Tibial nerve (tissue), 3 donors: Measurements from ENCODE around the gene BUD13.

Source experiments
- CTCF ChIP-seq, 5 experiments: fragments of 200-600 bp in 3 of 5; fragments of 450-650 bp in 2 of 5; sonication (generic) in 3 of 5; IDR thresholded peaks; one replicate each; pipeline ENCODE4 v1.5.1; 2016 to 2019; ENCODE audit warnings: antibody characterized with exemption in 5 of 5, mild to moderate bottlenecking in 3 of 5, moderate library complexity in 2 of 5
- POLR2A ChIP-seq, 2 donors: fragments of 450-650 bp; IDR thresholded peaks; one replicate each; pipeline ENCODE4 v1.6.1; 2017; ENCODE audit warnings: antibody characterized with exemption in 2 of 2, mild to moderate bottlenecking in 2 of 2, moderate library complexity in 2 of 2

- no peak for TF ChIP-seq CTCF (IDR thresholded peaks at IDR 0.05)
- TF ChIP-seq POLR2A (IDR thresholded peaks at IDR 0.05) = no peak
These were observed 72.1 kb downstream of the BUD13 start for GRCh38 chr11:116700586-116701220.
